Natural killer cell (primary cell): Measurements from ENCODE around the gene TANGO2. TPM values are rescaled to one million over a fixed set of nuclear protein-coding genes. Genes with fewer than 3 reads are reported as not detected.

Experiments
- ATAC-seq, 3 donors: fragments of 150-1000 bp in 2 of 3; fragments of 200-7000 bp in 1 of 3; cut with Tn5 transposase; 1 replicate in 1 of 3; 2 replicates in 2 of 3; pipeline ENCODE4 v1.10.0; 2021; ENCODE audit warnings: mild to moderate bottlenecking in 2 of 3, moderate library complexity in 2 of 3
- DNase-seq, 2 donors: peaks; one replicate each; pipeline versions ENCODE4 v3.0.0 to v3.0.0-alpha.2; 2013 to 2021; ENCODE audit warnings: mixed read lengths in 1 of 2
- H3K27ac ChIP-seq: one replicate; pipeline ENCODE4 v1.5.1; 2013; ENCODE audit warnings: mild to moderate bottlenecking, low read length
- H3K27me3 ChIP-seq: one replicate; pipeline ENCODE4 v1.6.1; 2013; ENCODE audit warnings: low read length; ENCODE audit not compliant: control insufficient read depth, insufficient read depth
- H3K36me3 ChIP-seq: one replicate; pipeline ENCODE4 v1.6.1; 2013; ENCODE audit warnings: low read length; ENCODE audit not compliant: control insufficient read depth, insufficient read depth
- H3K4me1 ChIP-seq: one replicate; pipeline ENCODE4 v1.6.1; 2013; ENCODE audit warnings: low read length; ENCODE audit not compliant: control insufficient read depth, insufficient read depth
- H3K4me3 ChIP-seq: one replicate; pipeline ENCODE4 v1.5.1; 2013; ENCODE audit warnings: low read length
- H3K9me3 ChIP-seq: one replicate; pipeline ENCODE4 v1.6.1; 2013; ENCODE audit warnings: low read length; ENCODE audit not compliant: control insufficient read depth, insufficient read depth
- H3K27ac Mint-ChIP-seq, 2 donors: one replicate each; pipeline ENCODE4 v1.8.0; 2022; ENCODE audit warnings: mild to moderate bottlenecking in 2 of 2, mixed read lengths in 2 of 2, moderate library complexity in 1 of 2
- H3K27me3 Mint-ChIP-seq, 2 donors: one replicate each; pipeline ENCODE4 v1.8.0; 2022; ENCODE audit warnings: low read depth in 2 of 2, mixed read lengths in 2 of 2
- H3K36me3 Mint-ChIP-seq: one replicate; pipeline ENCODE4 v1.8.0; 2022; ENCODE audit warnings: mixed read lengths
- H3K4me1 Mint-ChIP-seq, 2 donors: one replicate each; pipeline ENCODE4 v1.8.0; 2022; ENCODE audit warnings: mixed read lengths in 2 of 2
- H3K4me3 Mint-ChIP-seq: one replicate; pipeline ENCODE4 v1.8.0; 2022; ENCODE audit warnings: mild to moderate bottlenecking, moderate library complexity, mixed read lengths
- H3K9me3 Mint-ChIP-seq, 2 donors: one replicate each; pipeline ENCODE4 v1.8.0; 2022; ENCODE audit warnings: mixed read lengths in 2 of 2
- CTCF ChIP-seq: fragments of 200-600 bp; IDR thresholded peaks from one replicate; pipeline ENCODE4 v1.8.0; 2022; ENCODE audit warnings: antibody characterized with exemption
- WGBS: methylation state at CpG from one replicate; pipeline ENCODE4 v1.1.7; 2013; ENCODE audit warnings: missing lambda C conversion rate; ENCODE audit not compliant: insufficient coverage; 5-methylcytosine and 5-hydroxymethylcytosine counted together
- intact Hi-C: fragments of 100-400 bp; cut with micrococcal nuclease; formaldehyde crosslinking; loops from one replicate; pipeline ENCODE4 v1.14.2; 2022
- total RNA-seq, 4 donors: library from RNA; stranded (reverse); fragments of 120-200 nt in 1 of 4; gene quantifications; one replicate each; pipeline versions ENCODE4 v1.2.3 to v1.2.4, GENCODE V29; 2013 to 2022

TANGO2 gene
- total RNA-seq, 3 donors from 2014 or later (not counting 1 experiment from before 2014, with no cell fraction given) = 33.3 to 53.0 (median 46.2) TPM

- Histone ChIP-seq H3K36me3 (no peaks in the 10 kb centered on the region), H3K27ac (no peak overlapping the region), H3K27me3 (no peaks in the 10 kb centered on the region), H3K4me3 (no peak overlapping the region), H3K9me3 (no peaks in the 10 kb centered on the region), H3K4me1 (peaks cover 27% of the 10 kb centered on the region)
- H3K36me3 Mint-ChIP-seq = no peaks in the 10 kb centered on the region
- 84% methylated on average over 11 of the region's 11 CpGs for WGBS
- no peak for TF ChIP-seq CTCF
- H3K27me3 Mint-ChIP-seq = no peaks in the 10 kb centered on the region
- H3K4me3 Mint-ChIP-seq = peak overlapping the region; percentile 53
- no peak overlapping the region for H3K27ac Mint-ChIP-seq
- ATAC-seq (no peak), DNase-seq (no peak)
- intact Hi-C loops = no loop called here
- H3K4me1 Mint-ChIP-seq = peaks cover 0 to 16% of the 10 kb centered on the region in 2 donors
- no peaks in the 10 kb centered on the region for H3K9me3 Mint-ChIP-seq
Observed at GRCh38 chr22:19984851-19985811, 35.8 kb upstream of the TANGO2 start.

GRCh38 chr22:19986011-19986409 lies 34.9 kb upstream of the TANGO2 start:
- Mint-ChIP-seq H3K27me3 (no peaks in the 10 kb centered on the region), H3K4me3 (peak overlapping the region; percentile 75), H3K9me3 (no peaks in the 10 kb centered on the region), H3K27ac (no peak overlapping the region), H3K4me1 (peaks cover 0 to 16% of the 10 kb centered on the region in 2 donors), H3K36me3 (no peaks in the 10 kb centered on the region)
- DNase-seq (no peak), ATAC-seq (no peak)
- no peaks in the 10 kb centered on the region for H3K9me3 ChIP-seq
- no peak overlapping the region for H3K4me3 ChIP-seq
- TF ChIP-seq CTCF = no peak
- intact Hi-C loops = loop anchor here (2.0 kb wide), 1 partner anchor 31 kb away; the partner anchor contains the start of gene ARVCF
- no peak overlapping the region for H3K27ac ChIP-seq
- peaks cover 27% of the 10 kb centered on the region for H3K4me1 ChIP-seq
- H3K36me3 ChIP-seq = no peaks in the 10 kb centered on the region
- WGBS = 83% methylated on average over 2 of the region's 2 CpGs
- no peaks in the 10 kb centered on the region for H3K27me3 ChIP-seq

GRCh38 chr22:19986410-19987341 lies 34.2 kb upstream of the TANGO2 start:
- Mint-ChIP-seq H3K27ac (no peak overlapping the region), H3K27me3 (no peaks in the 10 kb centered on the region), H3K4me1 (peaks cover 0 to 16% of the 10 kb centered on the region in 2 donors), H3K36me3 (no peaks in the 10 kb centered on the region), H3K9me3 (no peaks in the 10 kb centered on the region), H3K4me3 (peak overlapping the region; percentile 75)
- peak; percentile 91 to 98 (median 97) for ATAC-seq
- Histone ChIP-seq H3K4me3 (peak overlapping the region; percentile 40), H3K36me3 (no peaks in the 10 kb centered on the region), H3K27ac (no peak overlapping the region), H3K4me1 (peaks cover 27% of the 10 kb centered on the region), H3K9me3 (no peaks in the 10 kb centered on the region), H3K27me3 (no peaks in the 10 kb centered on the region)
- 3% methylated on average over 72 of the region's 76 CpGs for WGBS
- DNase-seq = peak; percentile 71 to 79
- intact Hi-C loops = loop anchor here (2.0 kb wide), 1 partner anchor 30 kb away; the partner anchor contains the start of gene ARVCF
- no peak for TF ChIP-seq CTCF
